HepG2 (cell line): ENCODE measurements around the gene SHTN1. TPM values are rescaled to one million over a fixed set of nuclear protein-coding genes. Genes with fewer than 3 reads are reported as not detected.

Source experiments
- CBX2 ChIP-seq, 2 experiments: fragments of 200-600 bp in 1 of 2; sonication (generic); formaldehyde crosslinking in 1 of 2; IDR thresholded peaks; 2 replicates each; pipeline versions ENCODE4 v1.7.0 to v1.8.1; 2018 to 2022; ENCODE audit warnings: low read depth in 2 of 2, low read length in 1 of 2, mild to moderate bottlenecking in 1 of 2, missing genetic modification reagents in 1 of 2
- IRX3 ChIP-seq: sonication (generic); formaldehyde crosslinking; IDR thresholded peaks from 2 replicates; pipeline ENCODE4 v1.8.1; 2023; ENCODE audit warnings: mild to moderate bottlenecking, low read depth, missing genetic modification reagents, borderline replicate concordance
- MED13 ChIP-seq: sonication (generic); formaldehyde crosslinking; IDR thresholded peaks from 2 replicates; pipeline ENCODE4 v1.5.0; 2020; ENCODE audit warnings: missing genetic modification reagents
- MEIS1 ChIP-seq: sonication (generic); formaldehyde crosslinking; IDR thresholded peaks from 2 replicates; pipeline ENCODE4 v1.9.0; 2021; ENCODE audit warnings: mild to moderate bottlenecking, missing genetic modification reagents, moderate library complexity, borderline replicate concordance
- NPAS2 ChIP-seq: sonication (generic); formaldehyde crosslinking; IDR thresholded peaks from 2 replicates; pipeline ENCODE4 v1.8.0; 2022; ENCODE audit warnings: mild to moderate bottlenecking, missing genetic modification reagents, borderline replicate concordance
- ONECUT2 ChIP-seq: sonication (generic); formaldehyde crosslinking; IDR thresholded peaks from 2 replicates; pipeline ENCODE4 v1.4.0; 2020; ENCODE audit warnings: missing genetic modification reagents
- RARG ChIP-seq: sonication (generic); formaldehyde crosslinking; IDR thresholded peaks from 2 replicates; pipeline ENCODE4 v1.4.0; 2020; ENCODE audit warnings: low read depth, mild to moderate bottlenecking, missing genetic modification reagents
- RXRA ChIP-seq: sonication (generic); formaldehyde crosslinking; IDR thresholded peaks from 2 replicates; pipeline ENCODE4 v1.5.1; 2020; ENCODE audit warnings: missing genetic modification reagents
- SALL1 ChIP-seq: sonication (generic); formaldehyde crosslinking; IDR thresholded peaks from 2 replicates; pipeline ENCODE4 v1.8.0; 2022; ENCODE audit warnings: mild to moderate bottlenecking, missing genetic modification reagents
- ZC3H13 ChIP-seq: sonication (generic); formaldehyde crosslinking; IDR thresholded peaks from 2 replicates; pipeline ENCODE4 v1.8.1; 2023; ENCODE audit warnings: mild to moderate bottlenecking, missing genetic modification reagents, moderate library complexity
- ZFP62 ChIP-seq: sonication (generic); formaldehyde crosslinking; IDR thresholded peaks from 2 replicates; pipeline ENCODE4 v1.4.0; 2020; ENCODE audit warnings: missing genetic modification reagents
- ZNF232 ChIP-seq: sonication (generic); formaldehyde crosslinking; IDR thresholded peaks from 2 replicates; pipeline ENCODE4 v1.4.0; 2020; ENCODE audit warnings: missing genetic modification reagents, borderline replicate concordance
- ZNF564 ChIP-seq: sonication (generic); formaldehyde crosslinking; IDR thresholded peaks from 2 replicates; pipeline ENCODE4 v1.8.1; 2023; ENCODE audit warnings: mild to moderate bottlenecking, missing genetic modification reagents
- ZNF878 ChIP-seq: sonication (generic); formaldehyde crosslinking; IDR thresholded peaks from 2 replicates; pipeline ENCODE4 v1.8.1; 2023; ENCODE audit warnings: mild to moderate bottlenecking, missing genetic modification reagents, moderate library complexity
- polyA plus RNA-seq, 8 experiments: library from polyadenylated mRNA; depleted of rRNA in 3 of 8; stranded (reverse) in 7 of 8; unstranded in 1 of 8; fragments of >200 nt; fragmentation: Illumina TruSeq in 4 of 8; extraction: Trizol in 4 of 8; gene quantifications; 2 replicates each; pipeline versions ENCODE4 v1.2.1 to v1.2.3, GENCODE V29; 2011 to 2016; ENCODE audit warnings: low read depth in 4 of 8, missing spikeins in 1 of 8, mixed read lengths in 1 of 8; ENCODE audit not compliant: insufficient read depth in 1 of 8
- total RNA-seq, 5 experiments: library from RNA; depleted of rRNA; stranded (reverse); fragments of >200 nt; fragmentation: Illumina TruSeq; extraction: Trizol; gene quantifications; 2 replicates each; pipeline ENCODE4 v1.2.3, GENCODE V29; 2016; ENCODE audit warnings: low read depth in 1 of 5
- TF ChIP-seq, protein P1 (sequence below): IDR thresholded peaks from 2 replicates; pipeline ENCODE4 v1.6.1; 2016; ENCODE audit warnings: missing compliant biosample characterization, missing genetic modification reagents, borderline replicate concordance
- TF ChIP-seq, protein P2 (sequence below): sonication (generic); formaldehyde crosslinking; IDR thresholded peaks from 2 replicates; pipeline ENCODE4 v1.4.0; 2020; ENCODE audit warnings: missing genetic modification reagents, borderline replicate concordance
- TF ChIP-seq, protein P3 (sequence below): sonication (generic); formaldehyde crosslinking; IDR thresholded peaks from 2 replicates; pipeline ENCODE4 v1.5.0; 2020; ENCODE audit warnings: mild to moderate bottlenecking, low read depth, missing genetic modification reagents, borderline replicate concordance
- TF ChIP-seq, protein P4 (sequence below): sonication (generic); formaldehyde crosslinking; IDR thresholded peaks from 2 replicates; pipeline ENCODE4 v1.8.1; 2023; ENCODE audit warnings: mild to moderate bottlenecking, missing genetic modification reagents, borderline replicate concordance
- TF ChIP-seq, protein P5 (sequence below): sonication (generic); formaldehyde crosslinking; IDR thresholded peaks from 2 replicates; pipeline ENCODE4 v1.4.0; 2020; ENCODE audit warnings: missing genetic modification reagents

Gene SHTN1
- total and polyA plus RNA-seq, 2 of the 13 experiments (the other 11 are each of a cell fraction or from before 2014, with no cell fraction given): 11.3 to 15.6 TPM

DNA sequence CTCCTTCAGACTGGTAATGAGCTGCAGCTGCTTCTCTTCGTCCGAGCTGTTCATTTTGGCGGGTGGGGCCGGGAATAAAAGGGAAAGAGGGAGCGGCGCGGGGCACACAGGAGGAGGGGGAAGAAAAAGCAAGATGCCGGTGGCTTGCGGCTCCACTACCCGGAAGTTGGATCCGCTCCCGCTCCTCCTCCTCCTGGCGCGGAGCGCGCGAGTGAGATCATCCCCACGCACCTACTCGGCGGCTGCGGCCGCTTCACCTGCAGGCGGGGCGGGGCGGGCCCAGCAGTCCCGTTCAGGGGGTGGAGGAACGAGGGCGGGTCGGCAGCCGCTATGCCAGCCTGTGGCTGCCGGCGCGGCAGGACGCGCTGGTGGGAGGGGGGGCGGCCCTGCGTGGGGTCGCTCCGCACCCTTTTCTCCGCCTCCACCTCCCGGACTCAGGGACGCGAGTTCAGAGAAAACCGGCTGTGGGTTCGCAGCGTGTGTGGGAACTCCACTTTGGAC is at the start of gene SHTN1 (continued):
- TF ChIP-seq, protein P1, sequence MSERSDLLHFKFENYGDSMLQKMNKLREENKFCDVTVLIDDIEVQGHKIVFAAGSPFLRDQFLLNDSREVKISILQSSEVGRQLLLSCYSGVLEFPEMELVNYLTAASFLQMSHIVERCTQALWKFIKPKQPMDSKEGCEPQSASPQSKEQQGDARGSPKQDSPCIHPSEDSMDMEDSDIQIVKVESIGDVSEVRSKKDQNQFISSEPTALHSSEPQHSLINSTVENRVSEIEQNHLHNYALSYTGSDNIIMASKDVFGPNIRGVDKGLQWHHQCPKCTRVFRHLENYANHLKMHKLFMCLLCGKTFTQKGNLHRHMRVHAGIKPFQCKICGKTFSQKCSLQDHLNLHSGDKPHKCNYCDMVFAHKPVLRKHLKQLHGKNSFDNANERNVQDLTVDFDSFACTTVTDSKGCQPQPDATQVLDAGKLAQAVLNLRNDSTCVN (CRISPR knock-in tag): no peak
- TF ChIP-seq ONECUT2 (CRISPR knock-in tag) (no peak), NPAS2 (CRISPR knock-in tag) (no peak), CBX2 (IDR thresholded peaks at IDR 0.05; ENCODE audit: low read depth, low read length) (no peak), CBX2 (CRISPR knock-in tag; IDR thresholded peaks at IDR 0.05; ENCODE audit: low read depth) (no peak), MED13 (no peak), IRX3 (CRISPR knock-in tag) (no peak), RXRA (CRISPR knock-in tag) (0 out of 2 replicates have a peak, but pooled peaks have one; percentile 3), ZNF564 (CRISPR knock-in tag) (peak; percentile 58), MEIS1 (CRISPR knock-in tag) (0 out of 2 replicates have a peak, but pooled peaks have one; percentile 42), ZNF232 (CRISPR knock-in tag) (no peak), ZNF878 (CRISPR knock-in tag) (no peak), SALL1 (CRISPR knock-in tag) (no peak; the same call in none of the 2 replicates), ZC3H13 (CRISPR knock-in tag) (peak; percentile 60; the same call in 1 of the 2 replicates), ZFP62 (CRISPR knock-in tag) (no peak), RARG (CRISPR knock-in tag) (no peak)
- TF ChIP-seq, protein P2, sequence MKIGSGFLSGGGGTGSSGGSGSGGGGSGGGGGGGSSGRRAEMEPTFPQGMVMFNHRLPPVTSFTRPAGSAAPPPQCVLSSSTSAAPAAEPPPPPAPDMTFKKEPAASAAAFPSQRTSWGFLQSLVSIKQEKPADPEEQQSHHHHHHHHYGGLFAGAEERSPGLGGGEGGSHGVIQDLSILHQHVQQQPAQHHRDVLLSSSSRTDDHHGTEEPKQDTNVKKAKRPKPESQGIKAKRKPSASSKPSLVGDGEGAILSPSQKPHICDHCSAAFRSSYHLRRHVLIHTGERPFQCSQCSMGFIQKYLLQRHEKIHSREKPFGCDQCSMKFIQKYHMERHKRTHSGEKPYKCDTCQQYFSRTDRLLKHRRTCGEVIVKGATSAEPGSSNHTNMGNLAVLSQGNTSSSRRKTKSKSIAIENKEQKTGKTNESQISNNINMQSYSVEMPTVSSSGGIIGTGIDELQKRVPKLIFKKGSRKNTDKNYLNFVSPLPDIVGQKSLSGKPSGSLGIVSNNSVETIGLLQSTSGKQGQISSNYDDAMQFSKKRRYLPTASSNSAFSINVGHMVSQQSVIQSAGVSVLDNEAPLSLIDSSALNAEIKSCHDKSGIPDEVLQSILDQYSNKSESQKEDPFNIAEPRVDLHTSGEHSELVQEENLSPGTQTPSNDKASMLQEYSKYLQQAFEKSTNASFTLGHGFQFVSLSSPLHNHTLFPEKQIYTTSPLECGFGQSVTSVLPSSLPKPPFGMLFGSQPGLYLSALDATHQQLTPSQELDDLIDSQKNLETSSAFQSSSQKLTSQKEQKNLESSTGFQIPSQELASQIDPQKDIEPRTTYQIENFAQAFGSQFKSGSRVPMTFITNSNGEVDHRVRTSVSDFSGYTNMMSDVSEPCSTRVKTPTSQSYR (CRISPR knock-in tag): no peak; the same call in 1 of the 2 replicates
- TF ChIP-seq, protein P3, sequence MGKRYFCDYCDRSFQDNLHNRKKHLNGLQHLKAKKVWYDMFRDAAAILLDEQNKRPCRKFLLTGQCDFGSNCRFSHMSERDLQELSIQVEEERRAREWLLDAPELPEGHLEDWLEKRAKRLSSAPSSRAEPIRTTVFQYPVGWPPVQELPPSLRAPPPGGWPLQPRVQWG: no peak
- TF ChIP-seq, protein P4, sequence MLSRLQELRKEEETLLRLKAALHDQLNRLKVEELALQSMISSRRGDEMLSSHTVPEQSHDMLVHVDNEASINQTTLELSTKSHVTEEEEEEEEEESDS (CRISPR knock-in tag): no peak
- TF ChIP-seq, protein P5, sequence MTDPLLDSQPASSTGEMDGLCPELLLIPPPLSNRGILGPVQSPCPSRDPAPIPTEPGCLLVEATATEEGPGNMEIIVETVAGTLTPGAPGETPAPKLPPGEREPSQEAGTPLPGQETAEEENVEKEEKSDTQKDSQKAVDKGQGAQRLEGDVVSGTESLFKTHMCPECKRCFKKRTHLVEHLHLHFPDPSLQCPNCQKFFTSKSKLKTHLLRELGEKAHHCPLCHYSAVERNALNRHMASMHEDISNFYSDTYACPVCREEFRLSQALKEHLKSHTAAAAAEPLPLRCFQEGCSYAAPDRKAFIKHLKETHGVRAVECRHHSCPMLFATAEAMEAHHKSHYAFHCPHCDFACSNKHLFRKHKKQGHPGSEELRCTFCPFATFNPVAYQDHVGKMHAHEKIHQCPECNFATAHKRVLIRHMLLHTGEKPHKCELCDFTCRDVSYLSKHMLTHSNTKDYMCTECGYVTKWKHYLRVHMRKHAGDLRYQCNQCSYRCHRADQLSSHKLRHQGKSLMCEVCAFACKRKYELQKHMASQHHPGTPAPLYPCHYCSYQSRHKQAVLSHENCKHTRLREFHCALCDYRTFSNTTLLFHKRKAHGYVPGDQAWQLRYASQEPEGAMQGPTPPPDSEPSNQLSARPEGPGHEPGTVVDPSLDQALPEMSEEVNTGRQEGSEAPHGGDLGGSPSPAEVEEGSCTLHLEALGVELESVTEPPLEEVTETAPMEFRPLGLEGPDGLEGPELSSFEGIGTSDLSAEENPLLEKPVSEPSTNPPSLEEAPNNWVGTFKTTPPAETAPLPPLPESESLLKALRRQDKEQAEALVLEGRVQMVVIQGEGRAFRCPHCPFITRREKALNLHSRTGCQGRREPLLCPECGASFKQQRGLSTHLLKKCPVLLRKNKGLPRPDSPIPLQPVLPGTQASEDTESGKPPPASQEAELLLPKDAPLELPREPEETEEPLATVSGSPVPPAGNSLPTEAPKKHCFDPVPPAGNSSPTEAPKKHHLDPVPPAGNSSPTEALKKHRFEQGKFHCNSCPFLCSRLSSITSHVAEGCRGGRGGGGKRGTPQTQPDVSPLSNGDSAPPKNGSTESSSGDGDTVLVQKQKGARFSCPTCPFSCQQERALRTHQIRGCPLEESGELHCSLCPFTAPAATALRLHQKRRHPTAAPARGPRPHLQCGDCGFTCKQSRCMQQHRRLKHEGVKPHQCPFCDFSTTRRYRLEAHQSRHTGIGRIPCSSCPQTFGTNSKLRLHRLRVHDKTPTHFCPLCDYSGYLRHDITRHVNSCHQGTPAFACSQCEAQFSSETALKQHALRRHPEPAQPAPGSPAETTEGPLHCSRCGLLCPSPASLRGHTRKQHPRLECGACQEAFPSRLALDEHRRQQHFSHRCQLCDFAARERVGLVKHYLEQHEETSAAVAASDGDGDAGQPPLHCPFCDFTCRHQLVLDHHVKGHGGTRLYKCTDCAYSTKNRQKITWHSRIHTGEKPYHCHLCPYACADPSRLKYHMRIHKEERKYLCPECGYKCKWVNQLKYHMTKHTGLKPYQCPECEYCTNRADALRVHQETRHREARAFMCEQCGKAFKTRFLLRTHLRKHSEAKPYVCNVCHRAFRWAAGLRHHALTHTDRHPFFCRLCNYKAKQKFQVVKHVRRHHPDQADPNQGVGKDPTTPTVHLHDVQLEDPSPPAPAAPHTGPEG (CRISPR knock-in tag): no peak; the same call in 1 of the 2 replicates
